Spleen (tissue), 11 donors: ENCODE measurements around the gene NBEA. TPM values are rescaled to one million over a fixed set of nuclear protein-coding genes. Genes with fewer than 3 reads are reported as not detected.
"Not testable (repeated sequence)": the region's sequence is repeated elsewhere in the genome, so short reads cannot be mapped to it uniquely, and the experiment has no call there.

Source experiments
- DNase-seq: peaks from one replicate; pipeline ENCODE4 v3.0.0-alpha.2; 2020
- H3K27ac ChIP-seq, 8 donors: fragments of 200-600 bp; sonication (generic) in 7 of 8; 1 replicate in 4 of 8; 2 replicates in 4 of 8; pipeline versions ENCODE4 v1.5.0 to v1.8.0; 2016 to 2021; ENCODE audit warnings: inconsistent platforms in 4 of 8, mild to moderate bottlenecking in 4 of 8, moderate library complexity in 1 of 8
- H3K27me3 ChIP-seq, 7 donors: fragments of 200-600 bp; sonication (generic) in 6 of 7; replicated peaks in 1 of 7; 1 replicate in 4 of 7; 2 replicates in 3 of 7; pipeline versions ENCODE4 v1.5.0 to v1.8.0; 2016 to 2021; ENCODE audit warnings: inconsistent platforms in 3 of 7, mild to moderate bottlenecking in 1 of 7
- H3K36me3 ChIP-seq, 6 donors: fragments of 200-600 bp; sonication (generic) in 5 of 6; 1 replicate in 4 of 6; 2 replicates in 2 of 6; pipeline versions ENCODE4 v1.5.0 to v1.8.0; 2016 to 2021; ENCODE audit warnings: inconsistent platforms in 2 of 6
- H3K4me1 ChIP-seq, 6 donors: fragments of 200-600 bp; sonication (generic) in 5 of 6; 1 replicate in 3 of 6; 2 replicates in 3 of 6; pipeline versions ENCODE4 v1.5.0 to v1.8.0; 2016 to 2021; ENCODE audit warnings: inconsistent platforms in 3 of 6
- H3K4me3 ChIP-seq, 8 donors: fragments of 200-600 bp; sonication (generic) in 7 of 8; 1 replicate in 4 of 8; 2 replicates in 4 of 8; pipeline versions ENCODE4 v1.5.0 to v1.8.0; 2016 to 2021; ENCODE audit warnings: inconsistent platforms in 4 of 8, mild to moderate bottlenecking in 4 of 8, moderate library complexity in 2 of 8
- H3K9me3 ChIP-seq, 8 donors: fragments of 200-600 bp; sonication (generic) in 7 of 8; 1 replicate in 4 of 8; 2 replicates in 4 of 8; pipeline versions ENCODE4 v1.5.0 to v1.8.0; 2016 to 2021; ENCODE audit warnings: inconsistent platforms in 4 of 8
- CTCF ChIP-seq, 11 experiments: fragments of 200-600 bp in 7 of 11; fragments of 450-650 bp in 4 of 11; sonication (generic) in 4 of 11; IDR thresholded peaks in 8 of 11; conservative IDR thresholded peaks in 3 of 11; 1 replicate in 7 of 11; 2 replicates in 4 of 11; pipeline versions ENCODE4 v1.4.0 to v1.8.0; 2016 to 2021; ENCODE audit warnings: antibody characterized with exemption in 11 of 11, inconsistent platforms in 4 of 11, mild to moderate bottlenecking in 1 of 11
- POLR2A ChIP-seq, 3 donors: fragments of 450-650 bp; IDR thresholded peaks; one replicate each; pipeline ENCODE4 v1.5.1; 2017; ENCODE audit warnings: antibody characterized with exemption in 3 of 3, mild to moderate bottlenecking in 1 of 3
- POLR2AphosphoS5 ChIP-seq, 3 donors: sonication (generic); formaldehyde crosslinking; IDR thresholded peaks; one replicate each; pipeline ENCODE4 v1.5.1; 2017; ENCODE audit warnings: antibody characterized with exemption in 3 of 3
- WGBS, 5 donors: extraction: QIAGEN DNeasy Blood & Tissue Kit in 3 of 5; methylation state at CpG; one replicate each; pipeline versions ENCODE4 v1.1.5 to v1.1.7; 2013 to 2018; 5-methylcytosine and 5-hydroxymethylcytosine counted together
- intact Hi-C: fragments of 100-400 bp; cut with DNase I; formaldehyde crosslinking; loops from one replicate; pipeline ENCODE4 v1.15.0; 2023; ENCODE audit warnings: low total_unique reads
- polyA plus RNA-seq, 3 donors: library from polyadenylated mRNA; stranded (reverse); fragments of 200-250 nt; gene quantifications; one replicate each; pipeline ENCODE4 v1.2.1, GENCODE V29; 2013
- total RNA-seq, 7 donors: library from RNA; depleted of rRNA in 3 of 7; stranded (reverse); fragments of >200 nt in 3 of 7; fragmentation: NEBNext Ultra II Directional in 4 of 7; extraction: Animal tissue kit (Norgen Biotek cat#: 25700) in 4 of 7; gene quantifications; one replicate each; pipeline versions ENCODE4 v1.1.0 to v1.2.1, GENCODE V29; 2016 to 2021
- donor health status: healthy with polysubstance abuse.
- donor health status: DM: no; HTN: no; CAD: no; lungs with moderate emphysema.
- donor health status: DM: no; HTN: no; CAD: no.
- donor health status: Bipolar disorder and iron deficiency.
- donor health status: healthy.
- donor health status: DM: no; HTN: no; CAD: no.
- donor health status: DM: yes; HTN: yes; CAD: no.

The NBEA gene
- total and polyA plus RNA-seq, 10 donors, result 1.8 to 27.7 (median 12.9) TPM

- intact Hi-C loops, result no loop called here
- no peak for DNase-seq
- H3K4me1 ChIP-seq, result no peaks in the 10 kb centered on the region
- H3K27me3 ChIP-seq, result no peaks in the 10 kb centered on the region
- no peaks in the 10 kb centered on the region for H3K36me3 ChIP-seq
- 92 to 100% (median 96%) methylated on average over 1 of the region's 1 CpG for WGBS, 5 donors
- TF ChIP-seq POLR2AphosphoS5 (IDR thresholded peaks at IDR 0.05) (no peak), POLR2A (IDR thresholded peaks at IDR 0.05) (no peak), CTCF (IDR thresholded peaks at IDR 0.05 in 8 of 11, conservative IDR thresholded peaks at IDR 0.05 in 3 of 11) (no peak)
- peaks cover 4 to 96% (median 69%) of the 10 kb centered on the region in 8 donors for H3K9me3 ChIP-seq
- H3K4me3 ChIP-seq, result no peak overlapping the region
- H3K27ac ChIP-seq, result no peak overlapping the region
Measured at GRCh38 chr13:35028338-35028867, 86.3 kb downstream of the NBEA start.

GRCh38 chr13:35039012-35039411 lies 96.9 kb downstream of the NBEA start:
- H3K27ac ChIP-seq, result no peak overlapping the region
- no peaks in the 10 kb centered on the region for H3K27me3 ChIP-seq
- TF ChIP-seq POLR2AphosphoS5 (IDR thresholded peaks at IDR 0.05), result no peak
- H3K4me1 ChIP-seq, result no peaks in the 10 kb centered on the region
- WGBS, 5 donors, result 81 to 85% (median 85%) methylated on average over 3 of the region's 3 CpGs
- H3K36me3 ChIP-seq, result no peaks in the 10 kb centered on the region
- intact Hi-C loops, result no loop called here
- no peak overlapping the region for H3K4me3 ChIP-seq
- DNase-seq, result peak; percentile 16
- peaks cover 0 to 28% (median 14%) of the 10 kb centered on the region in 8 donors for H3K9me3 ChIP-seq

GRCh38 chr13:35046587-35046986 lies 104.5 kb downstream of the NBEA start:
- no peak for TF ChIP-seq POLR2A (IDR thresholded peaks at IDR 0.05)
- no peak for TF ChIP-seq POLR2AphosphoS5 (IDR thresholded peaks at IDR 0.05)
- TF ChIP-seq CTCF (IDR thresholded peaks at IDR 0.05 in 8 of 11, conservative IDR thresholded peaks at IDR 0.05 in 3 of 11), result no peak
- Histone ChIP-seq H3K9me3 (no peaks in the 10 kb centered on the region), H3K27me3 (no peaks in the 10 kb centered on the region), H3K4me3 (no peak overlapping the region), H3K4me1 (no peaks in the 10 kb centered on the region), H3K36me3 (peaks cover 0 to 8% (median 0%) of the 10 kb centered on the region in 6 donors), H3K27ac (no peak overlapping the region)
- DNase-seq, result no peak
- intact Hi-C loops, result no loop called here
- 71 to 96% (median 94%) methylated on average over 2 of the region's 2 CpGs for WGBS, 5 donors

GRCh38 chr13:35055705-35056104 lies 113.6 kb downstream of the NBEA start:
- H3K4me1 ChIP-seq, result no peaks in the 10 kb centered on the region
- TF ChIP-seq CTCF (IDR thresholded peaks at IDR 0.05 in 8 of 11, conservative IDR thresholded peaks at IDR 0.05 in 3 of 11), result no peak
- TF ChIP-seq POLR2AphosphoS5 (IDR thresholded peaks at IDR 0.05), result no peak
- TF ChIP-seq POLR2A (IDR thresholded peaks at IDR 0.05), result no peak
- H3K27ac ChIP-seq, result no peak overlapping the region
- H3K9me3 ChIP-seq, result no peaks in the 10 kb centered on the region
- intact Hi-C loops, result no loop called here
- no peaks in the 10 kb centered on the region for H3K27me3 ChIP-seq
- no peaks in the 10 kb centered on the region for H3K36me3 ChIP-seq
- no peak overlapping the region for H3K4me3 ChIP-seq
- DNase-seq, result no peak
- WGBS, 5 donors, result 88 to 97% (median 92%) methylated on average over 5 of the region's 5 CpGs

- H3K4me1 ChIP-seq, result no peaks in the 10 kb centered on the region
- H3K9me3 ChIP-seq, result no peaks in the 10 kb centered on the region
- H3K36me3 ChIP-seq, result no peaks in the 10 kb centered on the region
- intact Hi-C loops, result no loop called here
- no peak overlapping the region for H3K4me3 ChIP-seq
- TF ChIP-seq POLR2A (IDR thresholded peaks at IDR 0.05), result no peak
- TF ChIP-seq POLR2AphosphoS5 (IDR thresholded peaks at IDR 0.05), result no peak
- no peak for TF ChIP-seq CTCF (IDR thresholded peaks at IDR 0.05 in 8 of 11, conservative IDR thresholded peaks at IDR 0.05 in 3 of 11)
- no peaks in the 10 kb centered on the region for H3K27me3 ChIP-seq
- WGBS, 5 donors, result 86 to 95% (median 89%) methylated on average over 6 of the region's 6 CpGs
- DNase-seq, result no peak
- no peak overlapping the region for H3K27ac ChIP-seq
Measured at GRCh38 chr13:35057858-35058257, 115.8 kb downstream of the NBEA start.

- H3K4me3 ChIP-seq, H3K4me1 ChIP-seq, DNase-seq, H3K36me3 ChIP-seq, H3K27ac ChIP-seq, H3K27me3 ChIP-seq, H3K9me3 ChIP-seq, intact Hi-C loops: not testable (repeated sequence)
- 76 to 91% (median 80%) methylated on average over 3 of the region's 3 CpGs for WGBS, 5 donors
Measured at GRCh38 chr13:35058585-35058984, 116.5 kb downstream of the NBEA start.
